ENCODE measurements around the gene PRL. TPM values are rescaled to one million over a fixed set of nuclear protein-coding genes. Genes with fewer than 3 reads are reported as not detected.

Gene PRL
- total RNA-seq, 1 donor from 2014 or later: 0.58 TPM

GRCh38 chr6:22295145-22295544, 1.7 kb downstream of the PRL start:
- DNase-seq (ENCODE audit: low spot score): no peak

- DNase-seq (ENCODE audit: low spot score): no peak
Measured at GRCh38 chr6:22294301-22294700, 2.5 kb downstream of the PRL start.

- no peak for DNase-seq (ENCODE audit: low spot score)
Measured at GRCh38 chr6:22290045-22290444, 6.8 kb downstream of the PRL start.

GRCh38 chr6:22288721-22289120, 8.1 kb downstream of the PRL start:
- no peak for DNase-seq (ENCODE audit: low spot score)

- DNase-seq (ENCODE audit: low spot score): no peak
Measured at GRCh38 chr6:22284666-22285065, 12.2 kb downstream of the PRL start.

GRCh38 chr6:22281341-22282085, 15.3 kb downstream of the PRL start:
- no peak for DNase-seq (ENCODE audit: low spot score)

- no peak for DNase-seq (ENCODE audit: low spot score)
Measured at GRCh38 chr6:22279427-22279826, 17.4 kb downstream of the PRL start.

GRCh38 chr6:22271081-22271480, 25.8 kb downstream of the PRL start:
- DNase-seq (ENCODE audit: low spot score): no peak

- DNase-seq (ENCODE audit: low spot score): no peak
Measured at GRCh38 chr6:22263748-22264147, 33.1 kb downstream of the PRL start.

- no peak for DNase-seq (ENCODE audit: low spot score)
Measured at GRCh38 chr6:22254886-22255285, 42.0 kb downstream of the PRL start.

- no peak for DNase-seq (ENCODE audit: low spot score)
Measured at GRCh38 chr6:22253955-22254655, 42.7 kb downstream of the PRL start.

- no peak for DNase-seq (ENCODE audit: low spot score)
Measured at GRCh38 chr6:22251348-22251747, 45.5 kb downstream of the PRL start.

GRCh38 chr6:22250486-22250885, 46.4 kb downstream of the PRL start:
- DNase-seq (ENCODE audit: low spot score): no peak

- DNase-seq (ENCODE audit: low spot score): no peak
Measured at GRCh38 chr6:22249711-22250350, 47.0 kb downstream of the PRL start.

GRCh38 chr6:22248513-22249308, 48.1 kb downstream of the PRL start:
- no peak for DNase-seq (ENCODE audit: low spot score)

GRCh38 chr6:22247916-22248482, 48.8 kb downstream of the PRL start:
- no peak for DNase-seq (ENCODE audit: low spot score)

- no peak for DNase-seq (ENCODE audit: low spot score)
Measured at GRCh38 chr6:22240025-22240424, 56.8 kb downstream of the PRL start.

GRCh38 chr6:22239261-22239921, 57.4 kb downstream of the PRL start:
- no peak for DNase-seq (ENCODE audit: low spot score)

GRCh38 chr6:22238861-22239260, 58.0 kb downstream of the PRL start:
- no peak for DNase-seq (ENCODE audit: low spot score)

- no peak for DNase-seq (ENCODE audit: low spot score)
Measured at GRCh38 chr6:22237526-22237925, 59.3 kb downstream of the PRL start.

All from mesenteric fat pad (tissue), 1 donor.